LHCN-M2 (cell line): Measurements from ENCODE around the gene CD58. TPM values are rescaled to one million over a fixed set of nuclear protein-coding genes. Genes with fewer than 3 reads are reported as not detected.
"Not testable (repeated sequence)": the region's sequence is repeated elsewhere in the genome, so short reads cannot be mapped to it uniquely, and the experiment has no call there.

Source experiments
- DNase-seq: peaks from one replicate; pipeline ENCODE4 v3.0.0-alpha.2; 2012; ENCODE audit warnings: low read depth
- total RNA-seq: library from RNA; depleted of rRNA; stranded (reverse); fragments of >200 nt; gene quantifications from 2 replicates; pipeline ENCODE4 v1.2.3, GENCODE V29; 2014

The CD58 gene
- total RNA-seq, 1 experiment from 2014 or later: 13.8 TPM

GRCh38 chr1:116571215-116571919 lies 541 bp upstream of the CD58 start:
- DNase-seq: no peak

- DNase-seq: no peak
Observed at GRCh38 chr1:116569776-116570357, 959 bp downstream of the CD58 start.

GRCh38 chr1:116569381-116569670 lies 1.5 kb downstream of the CD58 start:
- DNase-seq: no peak

GRCh38 chr1:116568662-116569380 lies 2.0 kb downstream of the CD58 start:
- no peak for DNase-seq

GRCh38 chr1:116567790-116568661 lies 2.8 kb downstream of the CD58 start:
- DNase-seq: no peak

- DNase-seq: no peak
Observed at GRCh38 chr1:116565222-116565621, 5.6 kb downstream of the CD58 start.

GRCh38 chr1:116564426-116564825 lies 6.4 kb downstream of the CD58 start:
- DNase-seq: no peak

GRCh38 chr1:116562465-116562864 lies 8.4 kb downstream of the CD58 start:
- not testable (repeated sequence) for DNase-seq

- DNase-seq: no peak
Observed at GRCh38 chr1:116561563-116561962, 9.3 kb downstream of the CD58 start.

GRCh38 chr1:116560704-116561490 lies 9.9 kb downstream of the CD58 start:
- DNase-seq: no peak

GRCh38 chr1:116559304-116559761 lies 11.5 kb downstream of the CD58 start:
- DNase-seq: no peak

GRCh38 chr1:116558571-116558970 lies 12.3 kb downstream of the CD58 start:
- no peak for DNase-seq

GRCh38 chr1:116558140-116558549 lies 12.7 kb downstream of the CD58 start:
- no peak for DNase-seq

GRCh38 chr1:116557323-116557878 lies 13.4 kb downstream of the CD58 start:
- no peak for DNase-seq

GRCh38 chr1:116556289-116557006 lies 14.4 kb downstream of the CD58 start:
- peak; percentile 94 for DNase-seq

GRCh38 chr1:116554924-116555323 lies 15.9 kb downstream of the CD58 start:
- DNase-seq: no peak

GRCh38 chr1:116553386-116554115 lies 17.3 kb downstream of the CD58 start:
- DNase-seq: no peak

GRCh38 chr1:116546354-116546977 lies 24.4 kb downstream of the CD58 start:
- no peak for DNase-seq

- DNase-seq: no peak
Observed at GRCh38 chr1:116545359-116545705, 25.5 kb downstream of the CD58 start.
